CD4-positive, alpha-beta T cell treated with Interleukin-17A for 4 hours (primary cell): Measurements from ENCODE around the gene TYR.
"Not testable (repeated sequence)": the region's sequence is repeated elsewhere in the genome, so short reads cannot be mapped to it uniquely, and the experiment has no call there.

Experiments used
- DNase-seq: peaks from one replicate; pipeline ENCODE4 v3.0.0-alpha.2; 2020; ENCODE audit warnings: mixed read lengths

Gene TYR

GRCh38 chr11:89177691-89178231 is at the start of gene TYR:
Gene TYR (plus strand): TSS chr11:89177875. CDS start chr11:89177954, 79 bp downstream.
- DNase-seq, result no peak

GRCh38 chr11:89136606-89137005 is 41.1 kb upstream of the TYR start:
- no peak for DNase-seq

- no peak for DNase-seq
Measured at GRCh38 chr11:89147229-89147628, 30.4 kb upstream of the TYR start.

GRCh38 chr11:89159974-89160373 is 17.7 kb upstream of the TYR start:
- DNase-seq, result no peak

- no peak for DNase-seq
Measured at GRCh38 chr11:89161949-89162348, 15.7 kb upstream of the TYR start.

GRCh38 chr11:89163686-89164085 is 14.0 kb upstream of the TYR start:
- no peak for DNase-seq

- no peak for DNase-seq
Measured at GRCh38 chr11:89168396-89168795, 9.3 kb upstream of the TYR start.

GRCh38 chr11:89175796-89176195 is 1.9 kb upstream of the TYR start:
- no peak for DNase-seq

GRCh38 chr11:89176938-89177337 is 737 bp upstream of the TYR start:
- DNase-seq, result no peak

- no peak for DNase-seq
Measured at GRCh38 chr11:89181111-89181510, 3.4 kb downstream of the TYR start.

GRCh38 chr11:89182773-89183518 is 5.3 kb downstream of the TYR start:
- DNase-seq, result no peak

GRCh38 chr11:89184021-89184420 is 6.3 kb downstream of the TYR start:
- DNase-seq, result no peak

- DNase-seq, result no peak
Measured at GRCh38 chr11:89189776-89190175, 12.1 kb downstream of the TYR start.

GRCh38 chr11:89201138-89201537 is 23.5 kb downstream of the TYR start:
- no peak for DNase-seq

GRCh38 chr11:89203814-89204213 is 26.1 kb downstream of the TYR start:
- no peak for DNase-seq

- DNase-seq, result no peak
Measured at GRCh38 chr11:89205378-89205777, 27.7 kb downstream of the TYR start.

- DNase-seq, result no peak
Measured at GRCh38 chr11:89220684-89221339, 43.1 kb downstream of the TYR start.

GRCh38 chr11:89235083-89235482 is 57.4 kb downstream of the TYR start:
- no peak for DNase-seq

- no peak for DNase-seq
Measured at GRCh38 chr11:89235976-89236375, 58.3 kb downstream of the TYR start.

- not testable (repeated sequence) for DNase-seq
Measured at GRCh38 chr11:89247007-89247406, 69.3 kb downstream of the TYR start.

GRCh38 chr11:89249196-89249595 is 71.5 kb downstream of the TYR start:
- DNase-seq, result no peak

GRCh38 chr11:89261483-89261882 is 83.8 kb downstream of the TYR start:
- DNase-seq, result not testable (repeated sequence)

- no peak for DNase-seq
Measured at GRCh38 chr11:89267660-89268302, 90.1 kb downstream of the TYR start.
